Left lung (tissue), 10 donors: Measurements from ENCODE around the gene SH2D7. TPM values are rescaled to one million over a fixed set of nuclear protein-coding genes. Genes with fewer than 3 reads are reported as not detected.

Experiments used
- ATAC-seq: fragments of 200-7000 bp; cut with Tn5 transposase; one replicate; pipeline ENCODE4 v1.9.1; 2020; ENCODE audit warnings: moderate library complexity
- DNase-seq, 4 donors: peaks; one replicate each; pipeline ENCODE4 v3.0.0-alpha.2; 2013 to 2020
- H3K27ac ChIP-seq, 2 donors: fragments of 200-600 bp; sonication (generic) in 1 of 2; one replicate each; pipeline versions ENCODE4 v1.5.0 to v1.8.0; 2020 to 2021
- H3K27me3 ChIP-seq, 2 donors: fragments of 200-600 bp; sonication (generic) in 1 of 2; one replicate each; pipeline versions ENCODE4 v1.5.0 to v1.8.0; 2020 to 2021
- H3K36me3 ChIP-seq, 2 donors: fragments of 200-600 bp; sonication (generic) in 1 of 2; one replicate each; pipeline versions ENCODE4 v1.5.0 to v1.8.0; 2020 to 2021
- H3K4me1 ChIP-seq, 2 donors: fragments of 200-600 bp; one replicate each; pipeline ENCODE4 v1.8.0; 2021
- H3K4me3 ChIP-seq, 2 donors: fragments of 200-600 bp; sonication (generic) in 1 of 2; one replicate each; pipeline versions ENCODE4 v1.5.0 to v1.8.0; 2020 to 2021; ENCODE audit warnings: mild to moderate bottlenecking in 1 of 2
- H3K9me3 ChIP-seq, 2 donors: fragments of 200-600 bp; sonication (generic) in 1 of 2; one replicate each; pipeline versions ENCODE4 v1.5.0 to v1.8.0; 2020 to 2021
- intact Hi-C, 2 donors: fragments of 100-400 bp; cut with DNase I; formaldehyde crosslinking; loops; one replicate each; pipeline versions ENCODE4 v1.11.2 to v1.14.2; 2022
- polyA plus RNA-seq, 6 donors: library from polyadenylated mRNA; unstranded; fragments of 120-200 nt; gene quantifications; one replicate each; pipeline ENCODE4 v1.2.1, GENCODE V29; 2013; ENCODE audit not compliant: insufficient read length in 6 of 6
- total RNA-seq, 2 donors: library from RNA; stranded (reverse); fragmentation: NEBNext Ultra II Directional; extraction: Animal tissue kit (Norgen Biotek cat#: 25700); gene quantifications; one replicate each; pipeline ENCODE4 v1.2.1, GENCODE V29; 2021
- TF ChIP-seq, protein P1 (sequence below), 2 donors: fragments of 200-600 bp; sonication (generic) in 1 of 2; IDR thresholded peaks; one replicate each; pipeline versions ENCODE4 v1.5.0 to v1.8.0; 2021; ENCODE audit warnings: antibody characterized with exemption in 2 of 2
- donor health status: DM: no; HTN: yes; CAD: no.
- donor health status: DM: no; HTN: no; CAD: no.

The SH2D7 gene
- total and polyA plus RNA-seq, 8 donors: 0.27 to 0.69 (median 0.55) TPM; not detected in 2

DNA sequence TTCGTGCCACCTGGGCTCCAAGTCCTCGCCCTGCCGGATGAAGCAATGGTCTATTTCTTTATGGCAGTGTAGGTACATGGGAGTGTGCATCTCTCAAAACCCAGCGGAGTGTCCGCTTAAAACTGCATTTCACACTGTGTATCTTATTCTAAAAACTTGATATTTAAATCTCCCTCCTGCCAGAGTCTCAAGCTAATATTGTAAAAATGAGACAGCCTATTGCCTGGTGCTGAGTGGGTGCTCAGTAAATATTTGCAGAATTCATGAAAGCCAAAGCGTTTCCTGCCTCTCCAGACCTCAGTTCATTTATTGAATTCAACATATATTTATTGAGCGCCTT is 14.5 kb upstream of the SH2D7 start:
- Histone ChIP-seq H3K4me1 (peaks cover 20 to 78% of the 10 kb centered on the region in 2 donors), H3K27ac (peak overlapping the region; percentile 75 to 97), H3K9me3 (no peaks in the 10 kb centered on the region), H3K27me3 (no peaks in the 10 kb centered on the region), H3K4me3 (peak overlapping the region; percentile 44 to 94), H3K36me3 (no peaks in the 10 kb centered on the region)
- peak; percentile 8 for ATAC-seq
- intact Hi-C loops: no loop called here
- DNase-seq: no peak
- TF ChIP-seq, protein P1, sequence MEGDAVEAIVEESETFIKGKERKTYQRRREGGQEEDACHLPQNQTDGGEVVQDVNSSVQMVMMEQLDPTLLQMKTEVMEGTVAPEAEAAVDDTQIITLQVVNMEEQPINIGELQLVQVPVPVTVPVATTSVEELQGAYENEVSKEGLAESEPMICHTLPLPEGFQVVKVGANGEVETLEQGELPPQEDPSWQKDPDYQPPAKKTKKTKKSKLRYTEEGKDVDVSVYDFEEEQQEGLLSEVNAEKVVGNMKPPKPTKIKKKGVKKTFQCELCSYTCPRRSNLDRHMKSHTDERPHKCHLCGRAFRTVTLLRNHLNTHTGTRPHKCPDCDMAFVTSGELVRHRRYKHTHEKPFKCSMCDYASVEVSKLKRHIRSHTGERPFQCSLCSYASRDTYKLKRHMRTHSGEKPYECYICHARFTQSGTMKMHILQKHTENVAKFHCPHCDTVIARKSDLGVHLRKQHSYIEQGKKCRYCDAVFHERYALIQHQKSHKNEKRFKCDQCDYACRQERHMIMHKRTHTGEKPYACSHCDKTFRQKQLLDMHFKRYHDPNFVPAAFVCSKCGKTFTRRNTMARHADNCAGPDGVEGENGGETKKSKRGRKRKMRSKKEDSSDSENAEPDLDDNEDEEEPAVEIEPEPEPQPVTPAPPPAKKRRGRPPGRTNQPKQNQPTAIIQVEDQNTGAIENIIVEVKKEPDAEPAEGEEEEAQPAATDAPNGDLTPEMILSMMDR (IDR thresholded peaks at IDR 0.05): no peak

DNA sequence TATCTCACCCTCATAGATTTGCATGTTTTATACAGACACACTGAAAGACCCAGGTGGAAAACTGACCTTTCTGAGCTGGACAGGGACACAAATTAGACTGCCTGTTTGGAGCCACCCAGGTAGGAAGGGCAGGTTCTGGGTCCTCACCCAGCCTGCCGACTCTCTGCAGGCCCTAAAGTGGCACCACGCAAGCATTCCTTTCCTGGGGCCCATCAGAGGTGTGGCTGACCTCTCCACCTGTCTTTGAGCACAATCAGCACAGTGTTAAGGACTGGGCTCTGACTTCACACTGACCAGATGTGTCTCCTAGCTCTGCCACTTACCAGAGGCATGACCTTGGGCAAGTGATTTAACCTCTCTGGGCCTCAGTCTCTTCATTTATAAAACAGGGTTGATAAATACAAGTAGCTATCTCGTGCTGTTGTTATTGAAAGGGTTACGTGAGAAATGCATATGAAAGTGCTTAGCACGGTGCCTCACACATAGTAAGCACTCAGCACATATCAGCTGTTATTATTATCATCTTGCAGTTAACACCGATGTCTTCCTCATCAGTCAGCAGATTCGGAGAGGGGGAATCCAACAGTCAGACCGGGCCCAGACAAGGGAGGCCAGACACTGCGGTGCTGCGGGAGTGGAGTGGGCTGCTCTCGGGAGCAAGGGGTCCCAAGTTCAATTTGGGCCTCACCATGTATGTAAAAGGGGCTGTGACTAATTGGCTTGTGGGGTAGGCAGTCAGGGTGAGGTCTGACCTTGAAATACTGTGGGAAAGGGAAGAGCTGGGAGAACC is 12.9 kb upstream of the SH2D7 start:
- Histone ChIP-seq H3K4me1 (peaks cover 17 to 78% of the 10 kb centered on the region in 2 donors), H3K36me3 (no peaks in the 10 kb centered on the region), H3K9me3 (no peaks in the 10 kb centered on the region), H3K4me3 (no peak overlapping the region), H3K27me3 (no peaks in the 10 kb centered on the region), H3K27ac (no peak overlapping the region)
- DNase-seq (no peak), ATAC-seq (peak; percentile 31)
- TF ChIP-seq, protein P1 (IDR thresholded peaks at IDR 0.05): no peak
- intact Hi-C loops: no loop called here

DNA sequence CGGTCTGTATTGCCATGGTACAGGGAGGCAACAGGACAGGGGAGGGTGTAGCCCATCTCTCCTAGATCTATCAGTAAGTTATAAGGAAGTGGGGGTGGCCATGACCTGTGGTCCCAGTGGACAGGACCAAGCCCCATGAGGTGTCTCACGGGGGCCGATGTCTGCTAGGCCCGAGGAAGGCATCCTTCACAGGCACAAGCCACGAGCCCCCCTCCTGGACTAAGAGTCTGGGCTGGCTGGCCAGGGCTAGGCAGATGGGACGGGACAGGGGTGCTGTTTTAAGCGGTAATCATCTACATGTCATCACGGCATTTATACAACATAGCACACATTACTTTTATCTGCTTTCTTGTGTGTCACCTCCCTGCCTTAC is 12.3 kb upstream of the SH2D7 start:
- H3K27me3 ChIP-seq: no peaks in the 10 kb centered on the region
- H3K9me3 ChIP-seq: no peaks in the 10 kb centered on the region
- TF ChIP-seq, protein P1 (IDR thresholded peaks at IDR 0.05): no peak
- H3K27ac ChIP-seq: no peak overlapping the region
- intact Hi-C loops: no loop called here
- peaks cover 17 to 77% of the 10 kb centered on the region in 2 donors for H3K4me1 ChIP-seq
- DNase-seq (no peak), ATAC-seq (no peak)
- no peak overlapping the region for H3K4me3 ChIP-seq
- H3K36me3 ChIP-seq: no peaks in the 10 kb centered on the region

DNA sequence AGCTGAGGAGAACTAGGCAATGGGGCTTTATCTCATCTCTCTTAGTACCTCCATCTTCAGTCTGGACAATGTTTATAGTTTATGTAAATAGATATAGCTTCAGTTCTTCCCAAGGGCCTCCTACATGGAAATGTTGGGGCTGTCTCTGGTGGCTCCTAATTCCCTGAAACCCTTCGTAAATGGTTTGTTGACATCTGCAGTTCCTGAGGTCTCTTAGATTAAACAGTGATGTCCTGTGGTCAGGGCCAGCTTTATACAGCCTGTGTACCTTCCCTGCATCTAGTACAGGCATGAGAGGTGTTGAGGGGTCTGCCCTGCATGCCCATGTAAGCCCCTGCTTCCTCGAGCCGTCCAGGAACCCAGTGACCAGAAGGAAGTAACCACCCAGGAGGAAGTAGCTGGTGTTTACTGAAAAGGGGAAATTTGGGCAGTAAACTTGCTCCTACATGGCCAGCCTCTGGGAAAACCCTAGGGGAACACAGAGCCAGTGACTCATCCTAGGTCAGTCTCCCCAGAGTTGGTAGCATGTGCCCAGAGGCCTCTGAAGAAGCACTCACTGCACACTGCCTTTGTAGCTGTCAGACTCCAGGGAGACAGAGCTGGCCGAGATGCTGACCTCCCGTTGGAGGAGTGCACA is 10.1 kb upstream of the SH2D7 start:
- Histone ChIP-seq H3K27ac (peak overlapping the region; percentile 33 to 83), H3K4me1 (peaks cover 15 to 72% of the 10 kb centered on the region in 2 donors), H3K9me3 (no peaks in the 10 kb centered on the region), H3K27me3 (no peaks in the 10 kb centered on the region), H3K4me3 (no peak overlapping the region), H3K36me3 (no peaks in the 10 kb centered on the region)
- ATAC-seq (peak; percentile 51), DNase-seq (peak in 1 of 4 donors; percentile 72)
- intact Hi-C loops: no loop called here
- TF ChIP-seq, protein P1 (IDR thresholded peaks at IDR 0.05): no peak

DNA sequence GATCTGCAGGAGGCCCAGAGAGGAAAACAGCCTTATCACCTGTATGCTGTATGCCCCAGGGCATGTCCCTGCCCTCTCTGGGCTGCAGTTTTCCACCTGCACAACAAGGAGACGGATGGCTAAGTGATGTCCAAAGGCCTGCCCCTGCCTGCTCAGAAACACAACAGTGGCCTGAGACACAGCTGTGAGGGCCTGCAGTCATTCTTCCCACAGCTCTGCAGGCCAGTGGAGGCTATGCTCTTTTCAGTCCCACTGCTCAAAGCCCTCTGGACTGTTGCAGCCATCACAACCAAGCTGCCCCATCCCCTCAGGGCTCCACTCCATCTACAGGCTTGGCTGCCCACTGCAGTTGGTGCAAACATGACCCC is 9.6 kb upstream of the SH2D7 start:
- DNase-seq (no peak), ATAC-seq (no peak)
- Histone ChIP-seq H3K9me3 (no peaks in the 10 kb centered on the region), H3K4me3 (no peak overlapping the region), H3K27me3 (no peaks in the 10 kb centered on the region), H3K4me1 (peaks cover 15 to 73% of the 10 kb centered on the region in 2 donors), H3K27ac (peak overlapping the region; percentile 33 to 83), H3K36me3 (no peaks in the 10 kb centered on the region)
- TF ChIP-seq, protein P1 (IDR thresholded peaks at IDR 0.05): no peak
- intact Hi-C loops: no loop called here
